ENCODE data around the gene BHLHE23. TPM values are rescaled to one million over a fixed set of nuclear protein-coding genes. Genes with fewer than 3 reads are reported as not detected.
"Not testable (repeated sequence)": the region's sequence is repeated elsewhere in the genome, so short reads cannot be mapped to it uniquely, and the experiment has no call there.

Gene BHLHE23
- total RNA-seq, 1 donor from 2014 or later, result not detected

- no peak for DNase-seq (ENCODE audit: low spot score)
- intact Hi-C loops (cut with micrococcal nuclease), result no loop called here
- Mint-ChIP-seq H3K36me3 (ENCODE audit: low read depth) (no peaks in the 10 kb centered on the region), H3K27me3 (ENCODE audit: low read depth) (peaks cover 1% of the 10 kb centered on the region), H3K4me3 (ENCODE audit: low read depth) (no peak overlapping the region), H3K27ac (no peak overlapping the region), H3K9me3 (no peaks in the 10 kb centered on the region), H3K4me1 (ENCODE audit: low read depth) (no peaks in the 10 kb centered on the region)
Measured at GRCh38 chr20:62965363-62965771, 41.4 kb downstream of the BHLHE23 start.

GRCh38 chr20:62964700-62965099 is 42.1 kb downstream of the BHLHE23 start:
- Mint-ChIP-seq H3K4me3 (ENCODE audit: low read depth) (no peak overlapping the region), H3K36me3 (ENCODE audit: low read depth) (no peaks in the 10 kb centered on the region), H3K4me1 (ENCODE audit: low read depth) (no peaks in the 10 kb centered on the region), H3K27me3 (ENCODE audit: low read depth) (no peaks in the 10 kb centered on the region), H3K9me3 (no peaks in the 10 kb centered on the region), H3K27ac (no peak overlapping the region)
- intact Hi-C loops (cut with micrococcal nuclease), result no loop called here
- DNase-seq (ENCODE audit: low spot score), result no peak

GRCh38 chr20:62963614-62964397 is 43.0 kb downstream of the BHLHE23 start:
- intact Hi-C loops (cut with micrococcal nuclease), result no loop called here
- H3K27me3 Mint-ChIP-seq (ENCODE audit: low read depth), result no peaks in the 10 kb centered on the region
- no peaks in the 10 kb centered on the region for H3K36me3 Mint-ChIP-seq (ENCODE audit: low read depth)
- H3K4me3 Mint-ChIP-seq (ENCODE audit: low read depth), result no peak overlapping the region
- no peaks in the 10 kb centered on the region for H3K9me3 Mint-ChIP-seq
- DNase-seq (ENCODE audit: low spot score), result no peak
- H3K4me1 Mint-ChIP-seq (ENCODE audit: low read depth), result no peaks in the 10 kb centered on the region
- H3K27ac Mint-ChIP-seq, result no peak overlapping the region

- Mint-ChIP-seq H3K4me1 (ENCODE audit: low read depth) (no peaks in the 10 kb centered on the region), H3K27me3 (ENCODE audit: low read depth) (no peaks in the 10 kb centered on the region), H3K9me3 (no peaks in the 10 kb centered on the region), H3K36me3 (ENCODE audit: low read depth) (no peaks in the 10 kb centered on the region), H3K4me3 (ENCODE audit: low read depth) (no peak overlapping the region), H3K27ac (no peak overlapping the region)
- no peak for DNase-seq (ENCODE audit: low spot score)
- intact Hi-C loops (cut with micrococcal nuclease), result no loop called here
Measured at GRCh38 chr20:62962891-62963613, 43.7 kb downstream of the BHLHE23 start.

GRCh38 chr20:62962221-62962879 is 44.4 kb downstream of the BHLHE23 start:
- Mint-ChIP-seq H3K36me3 (ENCODE audit: low read depth) (no peaks in the 10 kb centered on the region), H3K4me3 (ENCODE audit: low read depth) (no peak overlapping the region), H3K9me3 (no peaks in the 10 kb centered on the region), H3K27me3 (ENCODE audit: low read depth) (no peaks in the 10 kb centered on the region), H3K27ac (no peak overlapping the region), H3K4me1 (ENCODE audit: low read depth) (no peaks in the 10 kb centered on the region)
- intact Hi-C loops (cut with micrococcal nuclease), result no loop called here
- no peak for DNase-seq (ENCODE audit: low spot score)

GRCh38 chr20:62961799-62962198 is 45.0 kb downstream of the BHLHE23 start:
- H3K9me3 Mint-ChIP-seq, result no peaks in the 10 kb centered on the region
- H3K4me1 Mint-ChIP-seq (ENCODE audit: low read depth), result no peaks in the 10 kb centered on the region
- no peaks in the 10 kb centered on the region for H3K27me3 Mint-ChIP-seq (ENCODE audit: low read depth)
- H3K36me3 Mint-ChIP-seq (ENCODE audit: low read depth), result no peaks in the 10 kb centered on the region
- intact Hi-C loops (cut with micrococcal nuclease), result no loop called here
- DNase-seq (ENCODE audit: low spot score), result no peak
- no peak overlapping the region for H3K4me3 Mint-ChIP-seq (ENCODE audit: low read depth)
- H3K27ac Mint-ChIP-seq, result no peak overlapping the region

GRCh38 chr20:62961310-62961783 is 45.4 kb downstream of the BHLHE23 start:
- Mint-ChIP-seq H3K4me3 (ENCODE audit: low read depth) (no peak overlapping the region), H3K9me3 (no peaks in the 10 kb centered on the region)

GRCh38 chr20:62960446-62961309 is 46.1 kb downstream of the BHLHE23 start:
- H3K27me3 Mint-ChIP-seq (ENCODE audit: low read depth); DNase-seq (ENCODE audit: low spot score); H3K4me1 Mint-ChIP-seq (ENCODE audit: low read depth); H3K4me3 Mint-ChIP-seq (ENCODE audit: low read depth); H3K9me3 Mint-ChIP-seq; H3K27ac Mint-ChIP-seq; intact Hi-C loops (cut with micrococcal nuclease); H3K36me3 Mint-ChIP-seq (ENCODE audit: low read depth): not testable (repeated sequence)

More at GRCh38 chr20:62961310-62961783, 45.4 kb downstream of the BHLHE23 start:
- Mint-ChIP-seq H3K27me3 (ENCODE audit: low read depth) (no peaks in the 10 kb centered on the region), H3K4me1 (ENCODE audit: low read depth) (no peaks in the 10 kb centered on the region), H3K36me3 (ENCODE audit: low read depth) (no peaks in the 10 kb centered on the region), H3K27ac (no peak overlapping the region)
- intact Hi-C loops (cut with micrococcal nuclease), result no loop called here
- no peak for DNase-seq (ENCODE audit: low spot score)

- intact Hi-C loops (cut with micrococcal nuclease), result no loop called here
- H3K27ac Mint-ChIP-seq, result no peak overlapping the region
Measured at GRCh38 chr20:62959998-62960436, 46.7 kb downstream of the BHLHE23 start.

GRCh38 chr20:62959101-62959971 is 47.4 kb downstream of the BHLHE23 start:
- Mint-ChIP-seq H3K9me3 (no peaks in the 10 kb centered on the region), H3K36me3 (ENCODE audit: low read depth) (no peaks in the 10 kb centered on the region), H3K4me3 (ENCODE audit: low read depth) (no peak overlapping the region), H3K27me3 (ENCODE audit: low read depth) (no peaks in the 10 kb centered on the region), H3K27ac (no peak overlapping the region), H3K4me1 (ENCODE audit: low read depth) (no peaks in the 10 kb centered on the region)
- intact Hi-C loops (cut with micrococcal nuclease), result no loop called here
- no peak for DNase-seq (ENCODE audit: low spot score)

More at GRCh38 chr20:62959998-62960436, 46.7 kb downstream of the BHLHE23 start:
- no peak for DNase-seq (ENCODE audit: low spot score)
- Mint-ChIP-seq H3K4me1 (ENCODE audit: low read depth) (no peaks in the 10 kb centered on the region), H3K27me3 (ENCODE audit: low read depth) (no peaks in the 10 kb centered on the region), H3K4me3 (ENCODE audit: low read depth) (no peak overlapping the region), H3K9me3 (no peaks in the 10 kb centered on the region), H3K36me3 (ENCODE audit: low read depth) (no peaks in the 10 kb centered on the region)

- no peak overlapping the region for H3K27ac Mint-ChIP-seq
- no peaks in the 10 kb centered on the region for H3K27me3 Mint-ChIP-seq (ENCODE audit: low read depth)
- intact Hi-C loops (cut with micrococcal nuclease), result no loop called here
- H3K36me3 Mint-ChIP-seq (ENCODE audit: low read depth), result no peaks in the 10 kb centered on the region
- peaks cover 5% of the 10 kb centered on the region for H3K4me1 Mint-ChIP-seq (ENCODE audit: low read depth)
- H3K4me3 Mint-ChIP-seq (ENCODE audit: low read depth), result no peak overlapping the region
- DNase-seq (ENCODE audit: low spot score), result no peak
- H3K9me3 Mint-ChIP-seq, result no peaks in the 10 kb centered on the region
Measured at GRCh38 chr20:62958388-62959100, 48.2 kb downstream of the BHLHE23 start.
